Suppressor macrophage treated with lipopolysaccharide for 1 hour (primary cell): Measurements from ENCODE around the gene NCCRP1.
A peak's percentile ranks its signal among the peaks of the same experiment; 100 is the strongest.
"Not testable (repeated sequence)": the region's sequence is repeated elsewhere in the genome, so short reads cannot be mapped to it uniquely, and the experiment has no call there.

Experiments
- DNase-seq, 3 donors: peaks; one replicate each; pipeline ENCODE4 v3.0.0-alpha.2; 2020 to 2022

The NCCRP1 gene

DNA sequence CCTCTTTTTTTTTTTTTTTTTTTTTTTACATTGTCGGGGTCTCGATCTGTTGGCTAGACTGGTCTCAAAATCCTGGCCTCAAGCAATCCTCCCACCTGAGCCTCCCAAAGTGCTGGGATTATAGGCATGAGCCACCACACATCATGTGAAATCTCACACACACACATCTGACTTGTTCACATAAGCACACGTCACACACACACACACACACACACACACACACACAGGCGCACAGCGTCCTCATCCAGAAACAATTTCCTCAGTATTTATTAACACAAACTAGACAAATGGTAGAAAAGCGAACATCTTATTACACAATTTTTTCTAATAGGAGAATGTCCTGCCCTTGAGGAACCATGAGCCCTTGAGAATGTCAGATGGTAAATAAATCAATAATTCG lies 12.4 kb downstream of the NCCRP1 start:
- DNase-seq: no peak

GRCh38 chr19:39211731-39212374 lies 15.1 kb downstream of the NCCRP1 start:
- DNase-seq: no peak

DNA sequence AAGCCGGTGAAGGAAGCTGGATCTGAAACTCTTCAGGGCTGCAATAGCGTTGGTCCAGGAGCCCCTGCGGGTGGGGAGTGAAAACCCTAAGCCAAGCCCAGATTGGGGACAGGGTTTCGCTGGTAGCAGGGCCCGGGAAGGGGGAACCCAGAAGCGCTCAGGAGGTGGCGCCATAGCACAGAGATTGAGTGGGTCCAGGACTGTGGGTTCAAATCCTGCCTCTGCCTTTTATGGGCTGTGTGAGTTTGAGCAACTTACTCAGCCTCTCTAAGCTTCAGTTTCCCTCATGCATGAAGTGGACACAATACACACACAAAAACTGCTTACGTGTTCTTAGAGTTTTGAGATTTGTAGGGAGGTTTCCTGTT lies 15.6 kb downstream of the NCCRP1 start:
- peak; percentile 40 to 65 (median 53) for DNase-seq

- not testable (repeated sequence) for DNase-seq
These were observed 18.6 kb downstream of the NCCRP1 start for GRCh38 chr19:39215323-39215722.

- no peak for DNase-seq
These were observed 20.3 kb downstream of the NCCRP1 start for GRCh38 chr19:39217094-39217493.

DNA sequence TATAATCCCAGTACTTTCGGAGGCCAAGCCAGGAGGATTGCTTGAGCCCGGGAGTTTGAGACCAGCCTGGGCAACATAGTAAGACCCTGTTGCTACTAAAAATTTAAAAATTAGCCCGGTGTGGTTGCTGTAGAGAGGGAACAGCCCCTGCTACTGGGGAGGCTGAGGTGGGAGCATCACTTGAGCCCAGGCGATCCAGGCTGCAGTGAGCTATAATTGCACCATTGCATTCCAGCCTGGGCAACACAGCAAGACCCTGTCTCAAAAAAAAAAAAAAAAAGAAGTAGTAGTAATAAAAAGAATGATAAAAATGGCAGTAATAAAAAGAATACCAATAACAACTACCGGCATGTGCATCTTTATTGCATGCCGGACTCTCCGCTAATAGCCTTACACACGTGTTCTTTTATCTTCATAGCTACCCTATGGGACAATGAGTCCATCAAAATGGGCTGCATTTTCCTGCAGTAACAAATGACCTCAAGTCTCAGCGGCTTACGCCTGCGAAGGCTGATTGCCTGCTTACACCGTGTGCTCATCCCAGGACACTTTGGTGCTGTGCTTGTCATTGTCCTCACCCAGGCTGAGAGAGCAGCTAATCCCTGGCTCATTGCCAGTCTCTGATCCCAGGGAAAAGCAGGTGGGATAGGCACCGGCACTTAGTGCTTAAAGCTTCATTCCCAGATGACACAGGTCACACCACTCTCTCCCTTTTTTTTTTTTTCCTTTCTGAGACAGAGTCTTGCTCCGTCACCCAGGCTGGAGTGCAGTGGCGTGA lies 21.7 kb downstream of the NCCRP1 start:
- no peak for DNase-seq

DNA sequence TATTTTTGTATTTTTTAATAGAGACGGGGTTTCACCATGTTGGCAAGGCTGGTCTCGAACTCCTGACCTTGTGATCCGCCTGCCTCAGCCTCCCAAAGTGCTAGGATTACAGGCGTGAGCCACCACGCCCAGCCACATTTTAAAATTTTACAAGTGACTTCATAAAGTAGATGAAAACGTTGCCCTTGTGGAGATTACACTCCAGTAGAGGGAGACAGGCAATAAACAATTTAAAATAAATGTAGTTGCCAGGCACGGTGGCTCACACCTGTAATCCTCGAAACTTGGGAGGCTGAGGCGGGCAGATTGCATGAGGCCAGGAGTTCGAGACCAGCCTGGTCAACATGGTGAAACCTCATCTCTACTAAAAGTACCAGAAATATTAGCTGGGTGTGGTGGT lies 22.3 kb downstream of the NCCRP1 start:
- DNase-seq: not testable (repeated sequence)

DNA sequence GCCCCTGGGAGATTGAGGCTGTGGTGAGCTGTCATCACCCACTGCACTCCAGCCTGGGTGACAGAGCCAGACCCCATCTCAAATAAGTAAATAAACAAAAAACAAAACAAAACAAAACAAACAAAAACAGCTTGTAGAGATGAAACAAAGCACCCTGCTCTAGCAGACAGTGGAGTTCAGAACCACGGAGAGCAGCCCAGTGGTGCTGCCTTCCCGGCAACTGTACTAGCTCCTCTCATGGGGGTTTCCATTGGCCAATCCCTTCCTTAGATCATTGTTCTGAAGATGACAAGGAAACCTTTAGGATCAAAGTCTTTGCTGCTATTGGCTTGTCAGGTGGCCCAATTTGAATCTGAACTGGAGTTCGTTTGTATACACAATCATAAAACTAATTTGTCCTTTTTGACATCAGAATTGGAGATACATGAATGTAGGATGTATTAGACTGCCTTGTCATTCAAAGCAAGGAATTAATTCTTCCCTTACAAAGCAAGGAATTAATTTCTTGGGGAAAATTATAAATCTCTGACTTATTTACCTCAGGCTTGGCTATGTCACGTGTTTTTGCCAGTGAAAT lies 27.0 kb downstream of the NCCRP1 start:
- peak; percentile 55 to 72 (median 58) for DNase-seq

DNA sequence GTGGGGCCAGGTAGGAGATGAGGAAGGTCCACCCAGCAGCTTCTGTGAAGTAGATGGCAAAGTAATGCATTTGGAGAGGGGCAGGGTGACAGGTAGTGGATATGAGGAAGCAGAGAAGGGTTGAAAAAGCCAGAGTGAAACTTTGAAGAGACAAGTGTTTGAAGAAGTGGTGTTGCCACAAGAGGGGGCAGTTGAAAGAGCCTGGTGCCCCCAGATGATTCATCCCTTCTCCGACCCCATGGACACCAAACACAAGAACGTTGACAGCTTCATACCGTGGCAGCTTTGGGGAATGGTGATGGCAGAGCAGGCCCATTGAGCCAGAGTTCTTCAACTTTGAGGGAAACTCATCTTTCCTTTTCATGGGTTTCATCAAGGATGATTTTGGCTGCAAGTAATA lies 28.1 kb downstream of the NCCRP1 start:
- no peak for DNase-seq

DNA sequence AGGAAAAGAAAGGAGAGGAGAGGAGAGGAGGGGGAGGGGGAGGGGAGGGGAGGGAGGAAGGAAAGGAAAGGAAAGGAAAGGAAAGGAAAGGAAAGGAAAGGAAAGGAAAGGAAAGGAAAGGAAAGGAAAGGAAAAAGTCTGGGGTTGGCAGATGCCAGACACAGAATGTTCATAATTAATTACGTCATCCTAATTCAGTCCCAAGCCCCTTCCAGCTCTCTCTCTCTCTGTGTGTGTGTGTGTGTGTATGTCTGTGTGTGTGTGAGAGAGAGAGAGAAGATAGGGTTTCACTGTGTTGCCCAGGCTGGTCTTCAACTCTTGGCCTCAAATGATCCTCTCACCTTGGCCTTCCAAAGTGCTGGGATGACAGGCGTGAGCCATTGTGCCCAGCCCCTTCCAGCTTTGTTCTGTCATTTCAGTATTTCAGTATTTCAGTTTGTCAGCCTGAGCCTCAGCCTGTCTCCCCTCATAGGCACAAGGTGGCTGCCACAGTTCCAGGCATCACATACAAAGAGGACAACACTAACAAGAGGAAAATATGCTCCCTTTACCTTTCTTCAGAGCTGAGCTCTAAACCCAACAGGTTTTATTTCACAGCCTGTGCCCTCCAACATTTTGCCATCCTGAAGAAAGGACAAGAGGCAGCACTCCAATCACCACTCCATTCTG lies 33.5 kb downstream of the NCCRP1 start:
- no peak for DNase-seq

DNA sequence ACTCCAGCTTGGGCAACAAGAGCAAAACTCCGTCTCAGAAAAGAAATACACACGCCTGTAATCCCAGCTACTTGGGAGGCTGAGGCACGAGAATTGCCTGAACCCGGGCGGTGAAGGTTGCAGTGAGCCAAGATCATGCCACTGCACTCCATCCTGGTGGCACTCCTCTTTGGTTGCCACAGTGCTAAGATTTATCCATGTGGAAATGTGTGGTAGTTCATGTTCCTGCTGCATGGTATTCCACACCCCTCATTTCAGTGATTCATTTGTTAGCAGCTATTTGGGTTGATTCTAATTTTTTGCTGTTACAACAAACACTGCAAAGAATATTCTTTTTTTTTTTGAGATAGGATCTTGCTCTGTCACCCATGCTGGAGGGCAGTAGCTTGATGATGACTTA lies 35.9 kb downstream of the NCCRP1 start:
- DNase-seq: no peak

GRCh38 chr19:39236527-39236926 lies 39.8 kb downstream of the NCCRP1 start:
- DNase-seq: no peak

GRCh38 chr19:39237200-39238184 lies 40.7 kb downstream of the NCCRP1 start:
- peak in 2 of 3 donors; percentile 23 to 35 for DNase-seq

DNA sequence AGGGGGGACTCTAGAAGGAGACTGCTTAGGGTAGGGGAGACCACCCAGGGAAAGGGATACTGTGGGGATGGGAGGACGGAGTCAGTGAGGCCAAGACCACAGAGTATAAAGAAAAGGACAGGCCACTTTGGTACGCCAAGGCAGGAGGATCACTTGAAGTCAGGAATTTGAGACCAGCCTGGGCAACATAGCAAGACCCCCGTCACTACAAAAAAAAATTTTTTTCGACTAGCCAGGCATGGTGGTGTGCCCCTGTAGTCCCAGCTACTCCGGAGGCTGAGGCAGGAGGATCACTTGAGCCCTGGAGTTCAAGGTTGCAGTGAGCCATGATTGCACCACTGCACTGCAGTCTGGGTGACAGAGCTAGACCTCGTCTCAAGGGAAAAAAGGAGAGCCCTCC lies 41.4 kb downstream of the NCCRP1 start:
- DNase-seq: no peak

GRCh38 chr19:39238944-39239343 lies 42.2 kb downstream of the NCCRP1 start:
- DNase-seq: no peak

- DNase-seq: no peak
These were observed 43.7 kb downstream of the NCCRP1 start for GRCh38 chr19:39240421-39240820.

DNA sequence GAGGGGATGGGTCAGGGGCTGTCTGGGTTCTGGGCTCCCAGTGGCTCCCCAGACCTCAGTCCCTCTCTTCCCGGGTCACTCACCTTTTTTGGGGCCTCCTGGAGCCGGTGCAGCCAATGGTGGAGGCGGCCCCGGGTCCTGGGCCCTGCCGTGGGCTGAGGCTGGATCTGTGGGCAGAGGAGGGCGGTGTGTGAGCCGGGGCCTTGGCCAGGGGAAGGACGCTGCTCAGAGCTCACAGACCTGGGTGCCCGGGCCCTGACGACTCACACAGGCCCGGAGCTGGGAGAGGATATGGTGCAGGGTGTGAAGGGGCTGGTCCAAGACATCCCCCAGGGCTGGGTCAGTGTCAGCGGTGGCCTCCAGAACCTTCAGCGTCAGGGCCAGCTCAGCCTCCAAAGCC lies 47.0 kb downstream of the NCCRP1 start:
- not testable (repeated sequence) for DNase-seq

DNA sequence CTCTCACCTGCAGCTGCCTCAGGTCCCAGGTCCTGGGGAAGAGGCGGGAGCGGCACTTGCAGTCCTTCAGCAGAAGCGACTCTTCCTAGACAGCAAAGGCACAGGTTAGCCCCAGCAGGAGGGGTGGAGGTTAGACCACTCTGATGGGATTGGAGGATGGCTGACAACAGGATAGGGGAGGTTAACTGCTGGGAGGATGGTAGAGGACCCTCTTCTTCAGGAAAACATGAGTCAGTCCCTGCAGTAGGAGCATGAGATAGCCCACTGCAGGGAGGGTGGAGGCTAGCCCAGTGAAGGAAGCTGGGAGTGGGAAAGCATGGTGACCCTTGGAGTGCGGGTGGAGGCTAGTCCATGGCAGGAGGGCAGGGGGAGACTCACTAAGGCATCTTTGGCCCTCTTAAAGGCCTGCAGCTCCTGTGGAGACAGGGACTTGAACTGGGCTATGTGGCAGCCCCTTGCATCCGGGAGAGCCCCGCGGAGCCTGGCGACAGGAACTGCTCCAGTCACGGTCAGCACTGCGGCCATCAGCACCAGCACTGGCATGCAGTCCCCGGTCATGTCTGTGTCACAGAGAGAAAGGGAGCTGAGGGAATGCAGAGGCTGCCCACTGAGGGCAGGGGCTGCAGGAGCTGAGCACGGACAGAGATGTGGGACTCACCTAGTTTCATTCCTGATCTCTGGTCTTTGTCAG lies 47.8 kb downstream of the NCCRP1 start, which contains the start of gene IFNL3:
TSS of gene IFNL3 (minus strand) at position 597 of the 691 bp plus-strand sequence. CDS start at position 558, 39 bp downstream.
- not testable (repeated sequence) for DNase-seq

DNA sequence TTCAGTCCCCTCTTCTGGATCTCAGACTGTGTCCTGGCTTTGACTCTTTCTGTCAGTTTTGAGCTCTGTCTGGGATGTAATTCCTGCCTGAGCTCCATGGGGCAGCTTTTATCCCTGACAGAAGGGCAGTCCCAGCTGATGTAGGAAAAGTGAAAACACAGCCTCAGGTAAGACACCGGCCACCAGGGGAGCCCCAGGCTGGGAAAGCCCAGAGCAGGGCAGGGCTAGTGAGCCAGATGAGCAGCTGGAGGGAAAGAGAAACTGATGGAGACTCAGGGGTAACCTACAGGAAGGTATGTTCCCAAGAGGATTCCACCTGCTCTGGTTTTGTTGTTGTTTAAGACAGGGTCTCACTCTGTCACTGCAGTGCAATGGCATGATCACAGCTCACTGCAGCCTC lies 48.4 kb downstream of the NCCRP1 start:
- DNase-seq: not testable (repeated sequence)

DNA sequence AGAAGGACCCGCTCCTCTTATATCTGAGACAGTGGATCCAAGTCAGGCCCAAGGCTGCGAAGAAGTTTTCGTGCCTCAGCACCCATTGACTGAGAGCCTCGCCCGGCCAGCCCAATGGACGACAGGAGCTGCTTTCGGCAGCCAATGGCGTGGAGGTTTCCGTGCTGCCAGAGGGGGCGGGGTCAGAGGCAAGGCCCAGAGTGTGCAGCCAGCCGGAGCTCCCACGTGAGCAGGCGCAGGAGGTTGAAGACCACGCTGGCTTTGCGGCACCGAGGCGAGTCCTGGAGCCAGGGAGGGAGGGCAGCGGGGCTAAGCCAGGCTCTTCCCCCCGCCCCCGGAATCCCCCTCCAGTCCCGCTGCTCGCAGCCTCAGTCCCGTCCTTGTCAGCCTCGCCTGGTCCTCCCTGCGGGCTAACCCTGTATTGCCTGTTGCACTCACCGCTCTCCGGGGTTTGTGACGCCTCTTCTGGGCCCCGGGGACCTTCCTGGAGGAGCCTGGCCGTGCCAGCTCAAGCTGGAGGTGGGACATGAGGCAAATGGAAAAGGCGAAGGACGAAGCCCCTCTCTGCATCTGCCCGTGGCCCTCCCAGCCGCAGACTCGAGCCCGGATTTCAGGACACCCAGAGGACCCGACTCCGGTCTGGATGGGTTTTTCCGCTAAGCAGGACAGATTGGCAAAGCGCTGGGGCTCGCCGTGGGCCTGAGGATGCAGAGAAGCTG lies 50.3 kb downstream of the NCCRP1 start:
- DNase-seq: peak in 1 of 3 donors; percentile 11
